Kasumi-1 (cell line): Measurements from ENCODE around the gene NR2F2.

Source experiments
- DNase-seq, 2 experiments: peaks; one replicate each; lab custom pipeline; 2025; lab: John Stamatoyannopoulos, UW

The NR2F2 gene

DNA sequence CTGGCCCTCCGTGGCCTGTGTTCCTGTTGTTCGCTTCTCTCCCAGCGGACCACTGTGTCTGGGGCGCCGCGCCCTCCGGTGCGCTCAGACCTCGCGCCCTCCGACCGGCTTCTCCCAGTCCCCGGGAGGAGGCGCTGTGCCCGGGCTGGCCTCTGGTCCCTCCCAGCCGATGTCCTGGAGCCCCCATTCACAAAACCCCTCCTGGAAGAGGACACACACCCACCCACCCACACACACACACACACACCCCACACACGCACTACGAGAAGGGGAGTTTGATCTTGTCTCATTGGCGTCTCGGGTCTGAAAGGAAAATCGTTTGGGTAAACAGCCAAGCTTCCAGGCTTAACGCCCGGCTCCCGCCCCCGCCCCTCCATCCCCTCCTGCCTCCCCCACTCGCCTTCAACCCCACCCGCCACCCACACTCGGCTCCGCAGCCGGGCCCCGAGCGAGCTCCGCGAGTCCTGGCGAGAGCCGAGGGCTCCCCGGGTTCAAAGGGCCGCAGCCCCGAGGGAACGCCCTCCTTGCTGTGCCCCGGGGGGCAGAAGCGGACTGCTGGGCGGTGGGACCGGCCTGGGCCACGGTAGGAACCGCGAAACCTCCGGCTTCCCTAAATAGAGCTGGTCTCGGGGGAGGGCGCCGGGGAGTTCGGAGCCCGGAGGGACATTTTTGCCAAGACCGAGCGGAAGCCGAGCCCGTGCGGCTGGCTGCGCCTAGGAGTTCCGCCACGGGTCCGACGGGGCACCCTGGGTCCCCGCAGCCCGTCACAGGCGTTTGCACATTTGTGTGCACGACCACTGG lies 23.6 kb downstream of the NR2F2 start:
- no peak for DNase-seq

DNA sequence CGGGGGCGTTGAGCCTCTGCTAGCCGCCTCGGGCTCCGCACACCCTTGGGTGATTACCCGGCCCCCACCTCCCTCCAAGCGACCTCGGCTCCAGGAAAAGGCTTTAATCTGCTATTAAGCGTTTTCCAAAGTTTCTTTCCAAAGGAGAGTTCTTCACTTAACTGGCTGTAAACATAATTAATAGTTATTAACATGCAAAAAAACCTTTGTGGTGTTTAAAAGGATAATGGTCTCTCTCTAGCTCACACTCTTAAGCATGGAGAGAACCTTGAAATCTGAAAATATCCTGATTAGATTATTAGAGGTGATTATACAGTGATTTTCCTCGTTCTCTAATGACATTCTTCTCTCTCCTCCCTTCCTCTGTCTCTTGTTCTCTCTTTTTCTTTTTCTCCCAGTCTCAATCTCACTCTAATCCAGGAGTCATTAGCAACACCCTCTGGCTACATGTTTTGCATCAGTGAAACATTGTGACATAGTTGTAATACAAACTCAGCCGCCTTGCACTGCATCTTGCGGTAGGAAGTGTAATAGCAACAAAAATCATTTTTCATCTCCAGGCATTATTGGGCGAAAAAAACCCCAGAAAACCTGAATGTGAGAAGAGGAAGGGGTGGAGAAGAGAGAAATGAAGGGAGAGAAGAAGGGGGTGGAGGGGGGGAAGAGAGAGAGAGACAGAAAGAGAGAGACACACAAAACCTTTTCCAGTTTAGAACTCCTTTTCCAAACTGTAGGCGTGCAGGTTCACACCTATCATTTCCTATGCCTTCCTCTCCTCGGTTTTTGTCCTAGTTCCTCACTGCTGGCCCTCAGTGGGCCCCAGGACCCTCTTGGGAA lies 24.4 kb downstream of the NR2F2 start:
- DNase-seq, result peak in 1 of 2 experiments; percentile 20

DNA sequence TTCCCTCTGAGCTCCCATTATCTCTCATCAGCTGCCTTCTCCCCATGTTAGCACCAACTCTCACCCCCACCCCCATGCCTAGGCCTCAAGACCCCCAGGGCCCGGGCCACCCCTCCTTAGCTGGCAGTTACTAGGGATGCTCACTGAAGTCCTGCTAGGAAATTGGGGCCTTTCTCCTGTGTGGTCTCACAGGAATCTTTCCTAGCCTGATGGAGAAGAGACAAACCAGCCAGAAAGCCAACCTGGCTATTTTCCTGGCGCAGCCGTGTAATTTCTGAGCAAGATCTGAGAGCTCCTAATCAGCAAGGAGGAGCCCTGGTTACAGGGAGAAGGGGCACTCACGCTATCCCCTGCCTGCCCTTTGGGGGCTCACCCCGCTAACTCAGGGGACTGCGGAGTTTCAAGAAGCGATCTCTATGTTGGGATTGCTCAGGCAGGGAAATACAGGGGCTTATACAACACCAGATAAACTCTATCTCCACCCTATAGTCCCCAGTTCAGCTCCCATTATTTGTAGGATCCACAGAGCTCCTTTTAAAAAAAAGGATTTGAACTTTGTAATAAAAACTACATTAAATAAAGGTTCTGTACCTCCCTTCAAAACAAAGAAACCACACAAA lies 25.2 kb downstream of the NR2F2 start:
- no peak for DNase-seq

DNA sequence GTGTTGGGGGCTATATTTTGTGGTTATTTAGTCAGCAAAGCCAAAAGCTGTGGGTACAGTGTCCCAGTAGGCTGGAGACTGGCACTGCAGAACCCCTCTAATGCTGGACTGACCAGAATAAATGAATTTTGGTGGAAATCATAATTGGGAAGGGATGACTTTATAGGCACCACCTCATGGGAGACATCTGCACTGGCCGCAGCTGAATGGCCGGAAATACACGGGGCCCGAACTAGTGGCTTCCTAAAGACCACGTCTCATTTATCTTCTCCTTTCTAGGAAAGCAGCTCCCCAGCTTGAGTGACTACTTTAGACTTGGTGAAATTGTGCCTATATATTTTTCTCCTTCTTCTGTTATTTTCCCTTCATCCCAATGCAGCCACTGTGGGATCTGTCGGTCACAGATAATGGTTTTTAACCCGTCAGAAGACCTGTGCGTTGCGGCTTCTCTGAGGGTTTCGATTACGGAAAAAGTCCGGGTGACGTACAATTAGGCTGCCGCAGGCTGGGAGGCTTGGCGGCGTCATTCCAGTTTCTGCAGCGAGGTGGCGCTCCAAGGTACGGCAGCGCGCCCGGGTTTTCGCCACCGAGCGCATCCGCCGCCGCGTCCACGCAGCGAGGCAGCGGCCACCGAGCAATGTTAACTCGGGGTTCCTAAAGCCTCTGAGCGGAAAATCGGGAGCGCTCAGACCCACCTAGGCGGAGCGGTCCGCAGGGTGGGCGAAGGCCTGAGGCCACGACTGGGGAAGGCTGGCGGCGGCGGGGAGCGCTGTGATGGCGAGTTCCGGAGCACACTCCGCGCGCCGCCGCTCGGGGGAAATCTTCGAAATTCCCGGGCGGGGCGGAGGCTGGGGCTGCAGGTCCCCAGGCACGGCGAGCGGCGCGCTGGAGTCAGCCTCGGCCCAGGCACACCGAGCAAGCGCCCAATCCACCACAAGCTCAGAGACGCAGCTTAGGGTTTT lies 26.3 kb downstream of the NR2F2 start:
- DNase-seq, result peak; percentile 37 to 50

DNA sequence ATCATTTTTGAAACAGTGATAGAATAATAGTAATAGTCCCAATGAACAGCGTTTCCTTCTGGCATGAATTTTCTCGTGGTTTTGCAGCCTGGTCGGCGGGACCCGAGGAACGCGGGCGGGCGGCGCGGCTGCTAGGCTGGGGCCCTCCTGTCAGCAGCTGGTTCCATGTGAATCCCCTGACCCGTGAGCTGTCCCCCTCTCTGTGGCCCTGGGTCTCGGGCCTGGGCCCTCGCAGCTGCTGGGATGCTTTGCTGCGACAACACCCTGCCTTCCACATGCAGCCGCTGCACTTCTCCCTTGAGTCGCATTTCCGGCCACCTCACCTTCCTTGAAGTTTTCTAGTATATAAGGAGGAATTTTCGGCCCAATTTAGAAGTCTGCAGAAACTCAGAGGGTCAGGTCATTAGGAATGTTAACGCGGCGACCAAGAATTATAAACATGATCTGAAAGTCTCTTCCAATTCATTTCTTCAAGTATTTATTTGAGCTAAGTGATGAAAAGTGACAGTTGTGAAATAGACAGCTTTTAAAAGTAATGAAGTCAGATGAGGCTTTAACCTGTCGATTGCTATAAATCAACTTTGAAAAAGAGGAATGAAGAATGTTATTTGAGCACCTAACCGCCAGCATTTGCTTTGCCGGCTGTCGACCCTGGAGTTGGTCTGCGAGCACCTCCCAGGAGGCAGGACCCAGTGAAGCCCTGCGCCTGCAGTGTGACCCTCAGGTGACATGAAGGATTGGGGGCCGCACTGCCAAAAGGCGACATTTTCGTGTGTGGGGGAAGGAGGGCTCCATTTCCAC lies 27.7 kb downstream of the NR2F2 start:
- no peak for DNase-seq

GRCh38 chr15:96358821-96359615 lies 28.5 kb downstream of the NR2F2 start:
- no peak for DNase-seq

GRCh38 chr15:96359616-96360521 lies 29.4 kb downstream of the NR2F2 start:
- no peak for DNase-seq

GRCh38 chr15:96360581-96361308 lies 30.2 kb downstream of the NR2F2 start:
- no peak for DNase-seq

GRCh38 chr15:96361309-96362010 lies 31.0 kb downstream of the NR2F2 start:
- no peak for DNase-seq

GRCh38 chr15:96362011-96362754 lies 31.7 kb downstream of the NR2F2 start:
- no peak for DNase-seq

DNA sequence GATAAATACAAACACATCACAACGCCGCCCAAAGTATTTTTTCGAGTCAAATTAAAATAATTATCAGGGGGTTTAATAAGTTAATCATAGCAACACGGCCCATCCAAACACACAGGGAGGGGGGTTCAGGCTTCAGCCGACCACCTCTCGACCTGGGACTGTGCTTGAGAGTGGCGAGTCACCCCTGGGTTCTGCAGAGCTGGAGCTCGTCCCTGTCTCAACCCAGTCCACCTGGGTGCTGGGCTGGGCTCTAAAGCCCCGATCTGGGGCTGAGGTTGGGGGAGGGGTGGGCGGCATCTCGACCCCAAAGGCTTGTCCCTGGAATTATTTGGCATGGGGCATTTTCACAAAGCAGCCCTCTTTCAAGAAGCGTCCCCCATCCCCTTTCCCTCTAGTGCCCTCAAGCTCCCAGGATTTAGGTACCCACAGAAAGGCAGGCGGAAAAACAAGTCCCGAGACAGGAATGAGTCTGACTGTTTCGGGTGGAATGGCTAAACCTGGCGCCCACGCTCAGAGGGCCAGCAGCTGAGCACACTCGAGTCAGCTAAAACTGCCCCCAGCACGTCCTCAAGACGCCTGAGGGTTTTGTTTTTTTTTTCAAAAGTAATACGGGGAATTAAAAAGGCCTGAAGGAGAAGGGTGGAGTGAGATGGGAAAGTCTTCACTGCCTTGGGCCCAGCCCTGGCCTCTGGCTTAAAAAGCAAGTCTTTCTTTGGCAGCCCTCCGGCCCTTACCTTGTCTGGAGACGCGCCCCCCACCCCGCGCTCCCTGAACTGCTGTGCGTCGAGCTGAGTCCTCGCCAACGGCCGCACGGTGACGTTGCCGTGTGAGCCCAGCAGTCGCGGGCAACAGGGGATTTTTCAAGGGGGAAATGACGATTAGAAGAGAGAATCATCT lies 32.5 kb downstream of the NR2F2 start:
- DNase-seq, result no peak

DNA sequence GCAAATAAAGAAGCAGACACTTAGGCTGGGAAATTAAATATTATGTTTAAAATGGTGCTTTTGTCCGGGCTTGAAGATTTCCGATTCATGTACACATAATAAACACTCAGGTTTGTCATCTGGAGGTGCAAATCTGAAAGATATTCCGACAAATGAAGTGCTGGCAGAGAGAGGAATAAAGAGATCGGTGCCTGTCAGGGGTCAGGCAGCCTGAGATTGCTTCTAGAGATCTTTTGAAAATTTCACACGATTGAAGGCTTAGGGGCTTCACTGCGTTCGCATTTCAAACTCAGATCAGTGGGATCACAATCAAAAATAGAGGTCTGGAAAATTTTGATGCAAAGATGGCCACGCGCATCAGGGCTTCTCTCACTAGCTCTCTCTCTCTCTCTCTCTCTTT lies 33.2 kb downstream of the NR2F2 start:
- no peak for DNase-seq

DNA sequence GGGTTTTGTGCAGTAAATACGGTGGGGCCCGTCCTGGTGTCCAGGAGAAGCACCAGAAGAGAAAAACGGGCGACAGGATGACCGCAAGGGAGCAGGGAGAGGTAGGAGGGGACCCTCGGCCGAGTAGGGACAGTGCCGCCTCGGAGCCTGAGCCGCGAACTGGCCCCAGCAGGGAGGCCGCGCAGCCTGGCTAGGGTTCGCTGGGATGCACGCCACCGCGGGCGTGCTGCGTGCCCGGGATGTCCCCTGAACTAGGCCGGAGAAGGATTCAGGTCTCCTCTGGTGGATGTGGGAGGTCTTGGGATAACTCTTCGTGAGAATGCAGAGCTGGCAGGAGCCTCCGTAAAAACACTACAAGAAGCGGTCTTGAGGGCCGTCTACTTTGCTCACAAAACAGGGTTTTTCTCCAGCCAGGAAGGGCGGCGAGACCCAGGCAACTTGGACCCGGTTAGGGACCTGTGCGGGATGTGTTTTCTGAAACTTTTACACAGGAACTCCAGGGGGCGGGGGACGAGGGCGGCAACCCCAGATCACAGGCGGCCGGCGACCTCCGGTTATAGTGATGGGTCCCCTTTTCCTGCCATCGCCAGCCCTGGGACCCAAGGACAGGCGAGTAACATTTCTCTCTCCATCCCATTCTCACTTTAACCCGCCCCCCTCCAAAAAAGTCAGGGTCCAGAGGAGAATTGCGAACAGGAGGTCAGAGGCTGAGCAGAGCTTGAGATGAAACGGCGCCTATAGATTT lies 35.5 kb downstream of the NR2F2 start:
- no peak for DNase-seq

- no peak for DNase-seq
These were observed 36.0 kb downstream of the NR2F2 start for GRCh38 chr15:96366526-96366877.
